SU-DHL-6 (cell line): ENCODE measurements around the gene ADGRD1.

ENCODE experiments used
- EZH2phosphoT487 ChIP-seq: fragments of 200-600 bp; sonication (generic), shearing (Covaris generic); conservative IDR thresholded peaks from 2 replicates; pipeline ENCODE4 v1.6.1; 2018; ENCODE audit warnings: mild to moderate bottlenecking, antibody characterized with exemption, low read length, moderate library complexity, mixed read lengths
- TF ChIP-seq, protein P1 (sequence below): fragments of 200-600 bp; sonication (generic); IDR thresholded peaks from one replicate; pipeline ENCODE4 v1.5.1; 2017; ENCODE audit warnings: antibody characterized with exemption, mild to moderate bottlenecking, low read length, moderate library complexity; ENCODE audit not compliant: insufficient read depth, poor library complexity, severe bottlenecking

DNA sequence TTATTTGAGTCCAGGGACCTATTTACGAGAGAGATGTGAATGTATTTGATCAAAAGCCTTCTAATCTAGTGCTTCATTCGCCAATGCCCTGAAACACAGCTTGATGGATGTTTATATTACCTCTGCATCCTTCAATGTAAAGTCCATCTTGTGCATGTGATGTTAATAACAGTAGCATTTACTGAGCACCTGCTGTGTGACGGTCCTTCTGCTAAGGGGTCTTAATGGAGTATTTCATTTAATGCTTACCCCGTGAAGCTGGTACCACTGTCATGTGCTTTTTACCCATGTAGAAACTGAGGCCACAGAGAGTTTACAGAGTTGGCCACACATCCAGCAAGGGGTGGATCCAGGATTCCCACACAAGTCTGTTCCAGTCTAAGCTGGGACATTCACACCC, 237.3 kb downstream of the ADGRD1 start:
- TF ChIP-seq, protein P1, sequence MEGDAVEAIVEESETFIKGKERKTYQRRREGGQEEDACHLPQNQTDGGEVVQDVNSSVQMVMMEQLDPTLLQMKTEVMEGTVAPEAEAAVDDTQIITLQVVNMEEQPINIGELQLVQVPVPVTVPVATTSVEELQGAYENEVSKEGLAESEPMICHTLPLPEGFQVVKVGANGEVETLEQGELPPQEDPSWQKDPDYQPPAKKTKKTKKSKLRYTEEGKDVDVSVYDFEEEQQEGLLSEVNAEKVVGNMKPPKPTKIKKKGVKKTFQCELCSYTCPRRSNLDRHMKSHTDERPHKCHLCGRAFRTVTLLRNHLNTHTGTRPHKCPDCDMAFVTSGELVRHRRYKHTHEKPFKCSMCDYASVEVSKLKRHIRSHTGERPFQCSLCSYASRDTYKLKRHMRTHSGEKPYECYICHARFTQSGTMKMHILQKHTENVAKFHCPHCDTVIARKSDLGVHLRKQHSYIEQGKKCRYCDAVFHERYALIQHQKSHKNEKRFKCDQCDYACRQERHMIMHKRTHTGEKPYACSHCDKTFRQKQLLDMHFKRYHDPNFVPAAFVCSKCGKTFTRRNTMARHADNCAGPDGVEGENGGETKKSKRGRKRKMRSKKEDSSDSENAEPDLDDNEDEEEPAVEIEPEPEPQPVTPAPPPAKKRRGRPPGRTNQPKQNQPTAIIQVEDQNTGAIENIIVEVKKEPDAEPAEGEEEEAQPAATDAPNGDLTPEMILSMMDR = no peak
- TF ChIP-seq EZH2phosphoT487 = no peak
